ENCODE results near the gene PAK5.

Gene PAK5

DNA sequence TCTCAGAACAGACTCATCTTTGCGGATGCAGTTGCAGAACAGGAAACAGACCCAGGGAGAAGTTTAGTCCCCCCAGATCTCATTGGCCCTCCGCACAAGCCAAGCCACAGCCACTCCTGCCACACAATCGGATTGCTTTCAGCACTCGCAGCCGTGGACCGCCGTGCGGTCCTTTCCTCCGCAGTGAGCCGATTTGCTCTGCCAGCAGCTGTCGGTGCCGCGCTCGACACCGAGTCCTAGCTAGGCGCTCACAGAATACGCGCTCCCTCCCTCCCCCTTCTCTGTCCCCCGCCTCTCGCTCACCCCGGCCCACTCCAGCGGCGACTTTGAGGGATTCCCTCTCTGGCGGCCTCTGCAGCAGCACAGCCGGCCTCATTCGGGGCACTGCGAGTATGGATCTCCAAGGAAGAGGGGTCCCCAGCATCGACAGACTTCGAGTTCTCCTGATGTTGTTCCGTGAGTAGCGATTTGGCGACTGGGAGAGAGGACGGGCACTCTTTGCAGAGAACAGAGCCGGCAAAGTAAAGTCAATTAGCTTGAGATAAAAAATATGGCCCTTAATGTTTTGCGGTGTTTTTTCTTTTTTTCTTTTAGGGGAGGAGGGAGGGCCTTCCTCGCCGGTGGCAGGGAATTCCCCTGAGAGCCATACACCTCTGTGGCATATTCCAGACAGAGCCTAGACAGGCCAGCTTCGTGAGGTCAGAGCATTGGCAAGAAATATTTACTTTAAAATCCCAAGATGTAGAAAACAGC lies 324.2 kb downstream of the PAK5 start, which contains the start of gene LAMP5:
Gene LAMP5 (plus strand): TSS at position 130 of the 753 bp plus-strand sequence. CDS start 263 bp downstream, at position 393.
- intact Hi-C loops (cut with DNase I) = no loop called here

DNA sequence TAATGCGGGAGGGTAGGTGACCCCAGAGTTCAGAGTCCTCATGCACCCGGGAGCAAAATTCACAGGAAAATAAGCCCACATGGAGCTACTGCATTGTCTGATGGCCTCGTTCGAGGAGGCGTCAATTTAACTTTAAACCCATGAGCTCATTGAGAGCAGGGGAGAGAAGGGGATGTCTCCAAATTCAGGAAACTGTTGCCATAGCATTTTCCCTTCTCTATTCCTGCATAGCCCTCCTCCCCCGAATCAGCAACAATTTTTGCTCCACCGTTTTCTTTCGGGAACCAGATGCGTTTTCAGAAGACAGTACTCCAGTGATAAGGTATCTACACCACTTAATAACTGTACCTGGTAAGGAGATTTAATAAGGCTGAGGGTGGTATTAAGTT lies 324.8 kb downstream of the PAK5 start:
- intact Hi-C loops (cut with DNase I) = no loop called here
- DNase-seq = peak in 12 of 42 donors; percentile 20 to 64 (median 31)

More for the DNA sequence above, 324.2 kb downstream of the PAK5 start, which contains the start of gene LAMP5:
- peak in 40 of 42 donors; percentile 32 to 84 (median 60) for DNase-seq

DNA sequence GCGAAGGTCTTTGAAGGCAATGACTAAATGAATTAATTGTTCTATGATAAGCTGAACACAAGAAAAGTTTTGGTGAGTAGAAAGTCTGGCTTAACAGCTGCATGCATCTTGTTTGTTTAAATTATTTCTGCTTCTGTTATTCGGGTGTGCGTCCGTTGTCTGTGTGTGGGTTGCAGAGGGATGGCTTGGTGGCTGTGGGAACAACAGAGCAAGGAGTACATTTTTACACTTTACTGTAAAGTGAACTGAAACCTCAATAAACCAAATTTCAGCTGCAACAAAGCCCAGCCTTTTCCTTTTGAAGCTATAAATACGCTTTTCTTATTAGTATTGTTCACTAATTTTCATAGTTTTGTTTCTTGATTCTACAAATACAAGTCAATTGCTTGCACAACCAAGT lies 328.0 kb downstream of the PAK5 start:
- intact Hi-C loops (cut with DNase I) = no loop called here
- no peak for DNase-seq

GRCh38 chr20:9509246-9509645 lies 329.6 kb downstream of the PAK5 start:
- no peak for DNase-seq
- intact Hi-C loops (cut with DNase I) = no loop called here

DNA sequence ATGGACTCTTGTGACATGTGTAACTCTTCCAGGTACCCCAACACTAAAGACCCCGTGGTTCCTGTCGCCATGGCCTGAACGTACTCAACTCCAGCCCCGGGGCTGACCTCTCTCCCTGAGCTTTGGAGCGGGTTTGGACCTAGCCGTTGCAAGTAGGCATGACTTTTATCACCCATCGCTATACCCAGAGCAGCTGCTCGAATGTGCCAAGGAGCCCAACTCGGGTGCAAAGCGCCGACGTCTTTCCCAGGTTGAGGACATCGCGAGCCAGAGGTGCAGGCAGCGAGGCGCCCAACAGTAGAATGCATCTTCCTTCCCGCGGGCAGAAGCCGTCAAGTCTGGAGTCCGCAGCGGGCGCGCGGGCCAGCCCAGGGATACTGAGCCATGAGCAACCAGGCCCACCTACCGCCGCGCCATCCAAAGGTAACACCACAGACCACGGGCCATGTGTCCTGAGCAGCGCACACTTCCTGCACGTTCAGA lies 330.1 kb downstream of the PAK5 start:
- no peak for DNase-seq
- intact Hi-C loops (cut with DNase I) = no loop called here

GRCh38 chr20:9508240-9508661 lies 330.6 kb downstream of the PAK5 start:
- intact Hi-C loops (cut with DNase I) = no loop called here
- DNase-seq = no peak

GRCh38 chr20:9507544-9508239 lies 331.2 kb downstream of the PAK5 start:
- DNase-seq = no peak

DNA sequence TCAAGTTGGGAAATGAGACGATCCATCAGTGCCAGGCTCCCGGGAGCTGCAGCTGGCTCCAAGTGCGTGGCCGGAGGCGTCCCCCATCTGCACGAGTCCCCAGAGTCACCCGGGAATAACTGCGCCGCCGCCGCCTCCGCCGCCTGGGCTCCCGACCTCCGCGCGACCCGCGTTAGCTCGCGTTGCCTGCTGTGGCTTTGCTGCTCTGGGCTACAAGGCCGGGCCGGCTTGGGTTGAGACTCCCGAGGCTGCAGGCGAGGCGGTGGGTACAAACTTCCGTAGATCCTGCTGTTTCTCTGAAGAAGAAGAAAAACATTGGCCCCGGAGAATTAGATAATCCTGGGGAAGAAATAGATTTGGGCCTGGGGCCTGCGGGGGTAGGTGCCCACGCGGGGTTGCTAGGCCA lies 331.9 kb downstream of the PAK5 start:
- intact Hi-C loops (cut with DNase I) = no loop called here
- peak in 30 of 42 donors; percentile 20 to 72 (median 51) for DNase-seq

More at GRCh38 chr20:9507544-9508239, 331.2 kb downstream of the PAK5 start:
- intact Hi-C loops (cut with DNase I) = no loop called here

DNA sequence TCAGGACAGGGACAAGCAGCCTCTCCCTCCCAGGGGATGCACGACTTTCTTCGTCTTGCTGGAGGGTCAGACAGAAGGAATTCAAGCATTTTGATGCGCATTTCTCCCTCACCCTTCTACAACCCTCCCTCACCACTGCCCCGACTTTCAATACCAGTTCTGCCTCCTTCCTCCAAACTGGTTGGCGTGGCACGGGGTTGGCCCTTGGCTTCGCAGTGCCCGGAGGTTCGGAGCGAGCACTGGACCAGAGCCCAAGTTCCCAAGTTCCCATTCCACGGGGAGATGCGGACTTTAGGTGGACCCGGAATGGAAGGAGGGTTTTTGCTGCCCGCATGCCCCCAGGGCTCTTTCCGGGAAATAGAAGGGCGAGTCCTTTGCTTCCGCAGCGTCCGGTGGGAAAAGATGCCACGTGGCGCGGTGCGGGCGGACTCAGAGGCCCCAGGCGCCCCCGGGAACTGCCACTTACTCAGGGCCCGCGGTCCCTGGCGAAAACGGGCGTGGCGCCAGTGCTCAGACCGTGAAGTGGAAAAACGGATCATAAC lies 332.5 kb downstream of the PAK5 start:
- intact Hi-C loops (cut with DNase I) = no loop called here
- DNase-seq = peak in 1 of 42 donors; percentile 48

DNA sequence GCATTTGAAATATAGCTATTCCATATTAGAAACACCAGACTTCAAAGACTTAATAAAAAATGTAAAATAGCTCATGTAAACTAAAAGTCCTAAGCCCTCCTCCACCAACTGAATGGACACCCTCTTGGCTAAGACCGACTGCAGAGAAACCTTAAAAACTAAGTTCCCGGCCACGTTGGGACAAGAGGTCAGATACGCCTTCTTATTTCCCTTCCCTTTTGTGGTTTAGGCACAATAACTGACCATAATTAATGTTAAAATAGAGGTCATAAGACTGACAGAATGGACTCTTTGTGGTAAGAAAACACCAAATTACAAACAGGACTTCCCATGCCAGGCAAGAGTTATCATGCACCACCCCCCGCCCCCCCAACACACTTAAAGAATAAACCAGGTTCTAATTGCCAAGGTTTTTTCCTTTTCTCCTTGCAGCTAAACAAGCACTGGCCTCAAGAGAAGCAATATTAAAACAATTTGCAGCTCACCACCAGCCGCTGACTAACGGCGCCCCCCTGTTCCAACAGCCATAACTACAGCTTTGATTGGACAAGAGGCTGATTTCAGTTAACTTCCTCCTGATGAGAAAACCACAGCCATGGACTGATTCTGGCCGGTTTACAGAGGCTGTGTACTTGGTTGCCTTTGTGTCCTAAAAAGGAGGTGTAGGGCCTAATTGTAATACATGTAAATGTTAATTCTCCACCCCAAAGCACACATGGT lies 335.2 kb downstream of the PAK5 start:
- intact Hi-C loops (cut with DNase I) = no loop called here
- peak in 11 of 42 donors; percentile 7 to 58 (median 44) for DNase-seq

DNA sequence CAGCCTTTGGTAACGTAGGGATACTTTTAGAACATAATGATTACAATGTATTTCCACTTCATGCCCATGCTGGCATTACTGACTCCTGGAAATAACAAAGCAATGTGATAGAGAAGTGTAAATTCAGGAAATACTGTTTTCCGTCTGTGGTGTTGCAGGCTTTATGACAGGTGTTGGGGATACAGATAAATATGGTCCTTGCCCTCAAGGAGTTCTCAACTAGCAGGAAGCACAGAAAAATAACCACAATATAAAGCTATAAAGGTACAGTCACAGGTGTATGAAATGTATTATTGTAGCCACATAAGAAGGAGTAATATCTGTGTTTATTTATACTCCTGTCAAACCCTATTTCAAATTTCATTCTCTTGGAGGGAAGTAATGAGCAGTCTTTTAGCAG lies 337.4 kb downstream of the PAK5 start:
- intact Hi-C loops (cut with DNase I) = no loop called here
- DNase-seq = no peak

DNA sequence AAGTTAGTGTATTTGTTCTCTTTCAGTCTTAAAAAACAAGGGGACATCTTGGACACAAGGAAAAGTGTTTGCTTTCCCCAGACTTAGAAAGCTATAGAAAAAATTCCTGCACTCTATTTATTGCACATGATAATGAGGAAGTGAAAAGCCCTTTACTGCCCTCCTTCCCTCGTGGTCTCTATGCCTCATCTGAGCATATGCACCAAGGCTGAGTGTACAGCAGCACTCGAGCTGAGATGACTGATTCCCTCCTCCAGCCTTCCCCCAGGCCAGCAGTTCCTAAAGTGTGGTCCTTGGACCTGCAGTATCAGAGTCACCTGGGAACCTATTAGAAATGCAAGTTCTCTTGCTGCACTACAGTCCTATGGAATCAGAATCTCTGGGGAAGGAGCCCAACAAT lies 338.8 kb downstream of the PAK5 start:
- peak in 2 of 42 donors; percentile 26 to 39 for DNase-seq
- intact Hi-C loops (cut with DNase I) = no loop called here

GRCh38 chr20:9499126-9499899 lies 339.6 kb downstream of the PAK5 start:
- intact Hi-C loops (cut with DNase I) = no loop called here
- DNase-seq = peak in 1 of 42 donors; percentile 15

DNA sequence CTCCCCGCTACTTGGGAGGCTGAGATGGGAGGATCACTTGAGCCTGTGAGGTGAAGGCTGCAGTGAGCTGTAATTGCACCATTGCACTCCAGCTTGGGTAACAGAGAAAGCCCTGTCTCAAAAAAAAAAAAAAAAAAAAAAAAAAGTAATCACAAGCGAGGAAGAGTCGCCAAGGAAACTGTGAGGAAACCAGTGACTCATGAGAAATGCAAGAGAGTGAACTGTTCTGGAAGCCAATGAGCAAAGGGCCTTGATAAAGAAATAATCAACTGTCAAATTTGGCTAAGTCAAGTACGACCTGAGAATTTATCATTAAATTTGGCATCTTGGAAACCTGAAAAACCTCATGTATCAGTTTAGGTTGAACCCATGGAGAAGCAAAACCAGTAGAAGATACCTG lies 340.6 kb downstream of the PAK5 start:
- DNase-seq = peak in 1 of 42 donors; percentile 34
- intact Hi-C loops (cut with DNase I) = no loop called here

GRCh38 chr20:9496155-9496554 lies 342.7 kb downstream of the PAK5 start:
- DNase-seq = no peak
- intact Hi-C loops (cut with DNase I) = no loop called here

DNA sequence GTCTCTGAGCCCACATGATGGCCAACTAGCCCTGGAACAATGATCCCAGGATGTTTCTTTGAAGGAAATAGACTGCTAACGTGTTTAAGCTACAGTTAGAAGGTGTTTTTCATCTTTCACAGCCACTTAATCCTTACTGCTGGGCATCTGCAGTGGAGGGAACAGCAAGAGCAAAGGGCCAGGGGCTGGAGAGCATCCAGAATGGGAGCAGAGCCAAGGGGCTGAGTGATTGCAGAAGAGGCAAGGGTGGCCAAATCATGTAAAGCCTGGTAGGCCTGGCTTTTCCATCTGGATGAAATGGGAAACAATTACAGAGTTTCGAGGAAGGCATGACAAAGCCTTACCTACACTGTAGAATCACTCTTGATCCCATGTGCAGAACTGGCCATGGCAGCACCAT lies 343.2 kb downstream of the PAK5 start:
- DNase-seq = no peak
- intact Hi-C loops (cut with DNase I) = no loop called here

DNA sequence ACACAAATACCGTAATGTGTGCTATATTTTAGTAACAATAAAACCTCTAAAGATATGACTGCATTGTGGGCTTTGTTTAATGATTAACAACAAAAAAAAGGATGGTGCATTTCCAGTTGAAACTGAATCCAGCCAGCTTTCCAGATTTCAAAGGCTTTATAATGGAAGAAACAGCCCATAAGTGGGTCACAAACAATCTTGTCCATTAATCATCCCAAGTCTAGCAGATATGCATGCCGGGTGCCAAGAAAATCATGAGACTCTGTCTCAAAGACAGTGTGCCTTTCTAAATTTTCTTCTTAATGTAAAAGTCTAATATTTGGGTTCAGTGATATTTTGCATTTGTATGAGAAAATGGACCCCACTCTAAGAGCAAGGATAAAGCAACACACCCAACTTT lies 345.1 kb downstream of the PAK5 start:
- intact Hi-C loops (cut with DNase I) = no loop called here
- DNase-seq = no peak

- intact Hi-C loops (cut with DNase I) = no loop called here
- DNase-seq = no peak
Observed at GRCh38 chr20:9492067-9492466, 346.8 kb downstream of the PAK5 start.

- DNase-seq = no peak
- intact Hi-C loops (cut with DNase I) = no loop called here
Observed at GRCh38 chr20:9491324-9491723, 347.6 kb downstream of the PAK5 start.

Data from head of caudate nucleus (tissue), 42 donors.